Activated T-cell treated with anti-CD3 and anti-CD28 coated beads, Interleukin-2, amount 50 U/mL, for 48 hours (primary cell): Measurements from ENCODE around the gene USH2A.

Source experiments
- DNase-seq, 2 experiments: peaks; one replicate each; pipeline ENCODE4 v3.0.0-alpha.2; 2020

Gene USH2A

DNA sequence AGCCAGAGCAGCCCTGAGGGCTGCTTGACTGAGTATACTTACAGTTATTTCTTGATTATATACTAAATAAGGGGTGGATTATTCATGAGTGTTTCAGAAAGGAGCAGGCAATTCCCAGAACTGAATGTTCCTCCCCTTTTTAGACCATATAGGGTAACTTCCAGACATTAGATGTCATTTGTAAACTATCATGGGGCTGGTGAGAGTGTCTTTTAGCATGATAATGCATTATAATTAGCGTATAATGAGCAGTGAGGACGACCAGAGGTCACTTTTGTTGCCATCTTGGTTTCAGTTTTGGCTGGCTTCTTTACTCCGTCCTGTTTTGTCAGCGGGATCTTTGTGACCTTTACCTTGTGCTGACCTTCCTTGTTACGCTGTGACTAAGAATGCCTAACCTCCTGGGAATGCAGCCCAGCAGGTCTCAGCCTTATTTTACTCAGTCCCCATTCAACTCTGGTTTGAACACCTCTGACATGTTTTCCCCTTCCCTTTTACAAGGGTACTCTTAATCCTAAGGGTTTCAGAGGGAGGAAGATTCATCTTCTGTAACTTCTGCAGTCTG lies 840.0 kb downstream of the USH2A start:
- DNase-seq = no peak

DNA sequence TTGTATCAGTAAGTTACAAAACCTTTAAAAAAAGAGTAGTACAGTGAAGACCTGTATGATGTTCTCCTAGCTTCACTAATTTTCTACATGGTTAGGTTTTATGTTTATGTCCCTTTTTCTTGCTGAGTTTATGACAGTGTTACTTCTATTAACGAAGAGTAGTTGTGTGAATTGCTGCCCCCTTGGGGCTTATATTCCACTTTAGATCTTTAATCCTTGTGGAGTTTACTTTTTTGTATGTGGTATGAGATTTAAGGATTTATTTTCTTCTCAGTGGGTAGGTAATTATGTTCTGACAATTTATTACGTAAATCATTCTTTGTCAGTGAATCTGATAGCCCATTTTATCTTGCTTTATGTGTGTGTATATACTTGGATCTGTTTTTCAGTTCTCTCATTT lies 841.4 kb downstream of the USH2A start:
- no peak for DNase-seq
